B cell (primary cell): ENCODE measurements around the gene THADA. TPM values are rescaled to one million over a fixed set of nuclear protein-coding genes. Genes with fewer than 3 reads are reported as not detected.

Experiments used
- ATAC-seq: fragments of 200-7000 bp; cut with Tn5 transposase; one replicate; pipeline ENCODE4 v1.10.0; 2021; ENCODE audit warnings: low read depth, mild to moderate bottlenecking, moderate number of reproducible peaks, moderate library complexity
- CTCF ChIA-PET: fragments of 350-600 bp; sonication (Branson Sonifier 250); formaldehyde crosslinking; loops from one replicate; lab custom pipeline; 2021; ENCODE audit warnings: antibody characterized with exemption, inconsistent platforms; lab: Charles Lee
- POLR2A ChIA-PET: fragments of 350-600 bp; sonication (Branson Sonifier 250); formaldehyde crosslinking; loops from one replicate; lab custom pipeline; 2021; ENCODE audit warnings: antibody characterized with exemption; lab: Charles Lee
- DNase-seq: peaks from one replicate; pipeline ENCODE4 v3.0.0; 2013
- H2AFZ ChIP-seq: 2 replicates; pipeline ENCODE4 v1.6.1; 2012; ENCODE audit warnings: mild to moderate bottlenecking, low read depth, low read length; ENCODE audit not compliant: insufficient read depth, poor library complexity, severe bottlenecking
- H3K27ac ChIP-seq, 2 donors: 1 replicate in 1 of 2; 2 replicates in 1 of 2; pipeline ENCODE4 v1.5.1; 2012 to 2013; ENCODE audit warnings: low read length in 2 of 2, mild to moderate bottlenecking in 2 of 2, moderate library complexity in 1 of 2
- H3K27me3 ChIP-seq, 4 experiments: fragments of 200-600 bp in 1 of 4; sonication (generic) in 1 of 4; replicated peaks in 1 of 4; 1 replicate in 2 of 4; 2 replicates in 2 of 4; pipeline versions ENCODE4 v1.6.1 to v1.7.0; 2013 to 2016; ENCODE audit warnings: low read length in 3 of 4, mild to moderate bottlenecking in 2 of 4, mixed read lengths in 1 of 4, moderate library complexity in 1 of 4; ENCODE audit not compliant: insufficient read depth in 4 of 4, control insufficient read depth in 3 of 4; ENCODE audit errors: control extremely low read depth in 1 of 4
- H3K36me3 ChIP-seq, 2 experiments: replicated peaks in 1 of 2; 1 replicate in 1 of 2; 2 replicates in 1 of 2; pipeline versions ENCODE4 v1.6.1 to v1.7.1; 2013; ENCODE audit warnings: low read length in 1 of 2; ENCODE audit not compliant: insufficient read depth in 2 of 2, control insufficient read depth in 1 of 2; ENCODE audit errors: control extremely low read depth in 1 of 2, extremely low read depth in 1 of 2
- H3K4me1 ChIP-seq, 2 donors: fragments of 200-600 bp in 1 of 2; sonication (generic) in 1 of 2; 1 replicate in 1 of 2; 2 replicates in 1 of 2; pipeline versions ENCODE4 v1.5.1 to v1.6.1; 2013 to 2017; ENCODE audit warnings: low read length in 2 of 2; ENCODE audit not compliant: control insufficient read depth in 2 of 2, insufficient read depth in 2 of 2
- H3K4me2 ChIP-seq: replicated peaks from 2 replicates; pipeline ENCODE3; 2012; ENCODE audit warnings: mild to moderate bottlenecking, low read depth, low read length; ENCODE audit not compliant: poor library complexity, severe bottlenecking
- H3K4me3 ChIP-seq, 5 experiments: fragments of 200-600 bp in 1 of 5; sonication (generic) in 1 of 5; 1 replicate in 3 of 5; 2 replicates in 2 of 5; pipeline versions ENCODE4 v1.5.1 to v1.7.0; 2011 to 2016; ENCODE audit warnings: low read length in 4 of 5, mild to moderate bottlenecking in 4 of 5, low read depth in 2 of 5, control low read depth in 1 of 5, moderate library complexity in 1 of 5; ENCODE audit not compliant: insufficient read depth in 1 of 5; ENCODE audit errors: control extremely low read depth in 1 of 5, extremely low read depth in 1 of 5
- H3K79me2 ChIP-seq: fragments of 200-600 bp; sonication (generic); one replicate; pipeline ENCODE4 v1.6.0; 2016; ENCODE audit warnings: low read length; ENCODE audit not compliant: control insufficient read depth, insufficient read depth
- H3K9ac ChIP-seq: fragments of 200-600 bp; sonication (generic); 2 replicates; pipeline ENCODE4 v1.6.1; 2017; ENCODE audit warnings: mild to moderate bottlenecking, low read length, moderate library complexity
- H3K9me3 ChIP-seq, 3 donors: one replicate each; pipeline versions ENCODE4 v1.6.1 to v1.7.1; 2013; ENCODE audit warnings: low read length in 2 of 3; ENCODE audit not compliant: control insufficient read depth in 2 of 3, insufficient read depth in 1 of 3; ENCODE audit errors: control extremely low read depth in 1 of 3
- H4K20me1 ChIP-seq: 2 replicates; pipeline ENCODE4 v1.6.0; 2012; ENCODE audit warnings: mild to moderate bottlenecking, low read length; ENCODE audit not compliant: insufficient read depth, control insufficient read depth, poor library complexity, severe bottlenecking
- H3K27ac Mint-ChIP-seq: one replicate; pipeline ENCODE4 v1.8.0; 2021; ENCODE audit warnings: mixed read lengths
- H3K27me3 Mint-ChIP-seq: one replicate; pipeline ENCODE4 v1.8.0; 2021; ENCODE audit warnings: mixed read lengths
- H3K4me1 Mint-ChIP-seq: one replicate; pipeline ENCODE4 v1.8.0; 2021; ENCODE audit warnings: mixed read lengths
- H3K4me3 Mint-ChIP-seq: one replicate; pipeline ENCODE4 v1.8.0; 2021; ENCODE audit warnings: mixed read lengths
- H3K9me3 Mint-ChIP-seq: one replicate; pipeline ENCODE4 v1.8.0; 2022; ENCODE audit warnings: mixed read lengths; ENCODE audit not compliant: insufficient read depth
- EZH2 ChIP-seq: IDR thresholded peaks from 2 replicates; pipeline ENCODE4 v1.6.1; 2012; ENCODE audit warnings: borderline replicate concordance, low read depth, mild to moderate bottlenecking, moderate library complexity, low read length; ENCODE audit not compliant: insufficient read depth, poor library complexity, severe bottlenecking
- WGBS: methylation state at CpG from one replicate; pipeline ENCODE4 v1.1.5; 2013; ENCODE audit warnings: missing lambda C conversion rate; ENCODE audit not compliant: insufficient coverage; 5-methylcytosine and 5-hydroxymethylcytosine counted together
- intact Hi-C: fragments of 100-400 bp; cut with micrococcal nuclease; formaldehyde crosslinking; loops from one replicate; pipeline ENCODE4 v1.10.0; 2022
- polyA plus RNA-seq: library from polyadenylated mRNA; depleted of rRNA; stranded (reverse); fragments of >200 nt; gene quantifications from 2 replicates; pipeline ENCODE4 v1.2.3, GENCODE V29; 2012
- total RNA-seq, 2 donors: library from RNA; stranded (reverse); fragments of 120-200 nt in 1 of 2; gene quantifications; 1 replicate in 1 of 2; 2 replicates in 1 of 2; pipeline versions ENCODE4 v1.2.3 to v1.2.4, GENCODE V29; 2013 to 2022
- TF ChIP-seq, protein P1 (sequence below): fragments of 200-600 bp; IDR thresholded peaks from one replicate; pipeline ENCODE4 v1.8.0; 2022; ENCODE audit warnings: antibody characterized with exemption, mild to moderate bottlenecking

The THADA gene
- total and polyA plus RNA-seq, 2 donors (not counting 1 experiment from before 2014, with no cell fraction given), result 17.6 to 48.5 TPM

DNA sequence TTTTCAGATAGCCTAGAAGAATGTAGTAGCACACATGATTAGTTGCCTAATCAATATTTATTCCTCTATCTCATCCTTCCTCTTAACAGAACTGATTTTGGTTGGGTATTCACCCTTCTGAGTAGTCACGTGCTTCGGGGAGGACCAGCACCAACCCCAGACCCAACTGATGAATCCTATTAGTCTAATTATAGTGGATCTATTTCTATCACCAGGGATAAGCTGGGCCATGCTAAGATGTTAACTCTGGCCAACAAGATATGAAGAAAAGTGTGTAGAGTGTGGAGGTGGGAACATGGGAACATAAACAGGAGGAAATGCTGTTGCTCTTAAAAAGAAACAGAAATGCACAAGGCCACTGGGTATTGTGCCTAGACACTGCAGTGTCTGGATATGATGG is 119.9 kb downstream of the THADA start:
- Histone ChIP-seq H3K4me2 (no peak overlapping the region), H3K4me3 (no peak overlapping the region), H3K27ac (no peak overlapping the region), H3K27me3 (no peaks in the 10 kb centered on the region), H3K9ac (no peak overlapping the region), H3K9me3 (no peaks in the 10 kb centered on the region), H3K79me2 (no peaks in the 10 kb centered on the region), H3K4me1 (peaks cover 0 to 1% of the 10 kb centered on the region in 2 donors), H2AFZ (no peak overlapping the region), H4K20me1 (no peaks in the 10 kb centered on the region), H3K36me3 (peaks cover 7 to 9% of the 10 kb centered on the region in 2 experiments)
- Mint-ChIP-seq H3K9me3 (no peaks in the 10 kb centered on the region), H3K27me3 (no peaks in the 10 kb centered on the region), H3K4me3 (no peak overlapping the region), H3K4me1 (no peaks in the 10 kb centered on the region), H3K27ac (no peak overlapping the region)
- ChIA-PET CTCF (interaction anchor here (0.5 to 1.6 kb wide), 8 partner anchors 9 to 618 kb away, joined by 3 to 8 read pairs (median 4); no protein-coding TSS in a partner anchor), POLR2A (interaction anchor here (0.7 kb wide), 1 partner anchor 42 kb away, joined by 8 read pairs; no protein-coding TSS in a partner anchor)
- no CpG with 5 or more reads among the region's 2 CpGs for WGBS
- no peak for ATAC-seq
- no peak for DNase-seq
- TF ChIP-seq, protein P1, sequence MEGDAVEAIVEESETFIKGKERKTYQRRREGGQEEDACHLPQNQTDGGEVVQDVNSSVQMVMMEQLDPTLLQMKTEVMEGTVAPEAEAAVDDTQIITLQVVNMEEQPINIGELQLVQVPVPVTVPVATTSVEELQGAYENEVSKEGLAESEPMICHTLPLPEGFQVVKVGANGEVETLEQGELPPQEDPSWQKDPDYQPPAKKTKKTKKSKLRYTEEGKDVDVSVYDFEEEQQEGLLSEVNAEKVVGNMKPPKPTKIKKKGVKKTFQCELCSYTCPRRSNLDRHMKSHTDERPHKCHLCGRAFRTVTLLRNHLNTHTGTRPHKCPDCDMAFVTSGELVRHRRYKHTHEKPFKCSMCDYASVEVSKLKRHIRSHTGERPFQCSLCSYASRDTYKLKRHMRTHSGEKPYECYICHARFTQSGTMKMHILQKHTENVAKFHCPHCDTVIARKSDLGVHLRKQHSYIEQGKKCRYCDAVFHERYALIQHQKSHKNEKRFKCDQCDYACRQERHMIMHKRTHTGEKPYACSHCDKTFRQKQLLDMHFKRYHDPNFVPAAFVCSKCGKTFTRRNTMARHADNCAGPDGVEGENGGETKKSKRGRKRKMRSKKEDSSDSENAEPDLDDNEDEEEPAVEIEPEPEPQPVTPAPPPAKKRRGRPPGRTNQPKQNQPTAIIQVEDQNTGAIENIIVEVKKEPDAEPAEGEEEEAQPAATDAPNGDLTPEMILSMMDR, result no peak
- TF ChIP-seq EZH2, result no peak
- intact Hi-C loops, result no loop called here

DNA sequence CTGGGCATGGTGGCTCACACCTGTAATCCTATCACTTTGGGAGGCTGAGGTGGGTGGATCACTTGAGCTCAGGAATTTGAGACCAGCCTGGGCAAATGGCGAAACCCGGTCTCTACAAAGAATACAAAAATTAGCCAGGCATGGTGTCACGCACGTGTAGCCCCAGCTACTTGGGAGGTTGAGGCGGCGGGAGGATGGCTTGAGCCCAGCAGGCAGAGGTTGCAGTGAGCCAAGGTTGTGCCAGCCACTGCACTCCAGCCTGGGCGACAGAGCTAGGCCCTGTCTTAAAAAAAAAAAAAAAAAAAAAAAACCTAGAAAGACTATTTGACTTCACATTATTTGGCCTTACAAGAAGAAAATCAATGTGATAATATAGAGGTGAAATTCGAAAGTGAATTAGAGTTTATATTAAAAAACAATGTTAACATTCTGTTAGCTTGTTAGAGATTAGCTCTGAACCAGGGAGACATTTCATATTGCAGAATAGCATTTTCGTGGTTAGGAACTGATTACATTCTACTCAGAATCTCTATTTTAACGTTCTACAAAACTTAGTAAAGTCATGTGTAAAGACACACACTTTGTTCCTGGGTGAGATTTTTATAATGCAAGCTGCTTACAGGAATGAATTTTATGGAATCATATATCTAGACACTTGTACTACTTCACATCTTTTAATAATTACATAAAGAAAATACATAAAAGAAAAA is 120.5 kb downstream of the THADA start:
- Mint-ChIP-seq H3K27ac (no peak overlapping the region), H3K4me3 (no peak overlapping the region), H3K27me3 (no peaks in the 10 kb centered on the region), H3K4me1 (no peaks in the 10 kb centered on the region), H3K9me3 (no peaks in the 10 kb centered on the region)
- no peaks in the 10 kb centered on the region for H3K9me3 ChIP-seq
- H2AFZ ChIP-seq, result no peak overlapping the region
- no peak for ATAC-seq
- no peak overlapping the region for H3K27ac ChIP-seq
- H3K4me3 ChIP-seq, result no peak overlapping the region
- H3K27me3 ChIP-seq, result no peaks in the 10 kb centered on the region
- H3K9ac ChIP-seq, result no peak overlapping the region
- ChIA-PET CTCF (interaction anchor here (0.7 to 1.6 kb wide), 8 partner anchors 9 to 604 kb away, joined by 3 to 8 read pairs (median 4); no protein-coding TSS in a partner anchor), POLR2A (interaction anchor here (0.7 kb wide), 1 partner anchor 42 kb away, joined by 8 read pairs; no protein-coding TSS in a partner anchor)
- H3K79me2 ChIP-seq, result no peaks in the 10 kb centered on the region
- intact Hi-C loops, result no loop called here
- no peaks in the 10 kb centered on the region for H3K4me1 ChIP-seq
- TF ChIP-seq EZH2, result no peak
- TF ChIP-seq, protein P1, result no peak
- no peak for DNase-seq
- H4K20me1 ChIP-seq, result no peaks in the 10 kb centered on the region
- 95% methylated on average over 6 of the region's 10 CpGs for whole genome bisulfite sequencing
- peaks cover 7 to 12% of the 10 kb centered on the region in 2 experiments for H3K36me3 ChIP-seq
- no peak overlapping the region for H3K4me2 ChIP-seq
